Sigmoid colon (tissue), 7 donors: ENCODE results near the gene C1orf167. TPM values are rescaled to one million over a fixed set of nuclear protein-coding genes. Genes with fewer than 3 reads are reported as not detected.

Experiments
- DNase-seq: peaks from one replicate; pipeline ENCODE4 v3.0.0-alpha.2; 2019
- H3K27ac ChIP-seq, 4 donors: fragments of 200-600 bp; sonication (generic); one replicate each; pipeline ENCODE4 v1.5.1; 2016 to 2019; ENCODE audit warnings: mild to moderate bottlenecking in 1 of 4
- H3K27me3 ChIP-seq, 3 donors: fragments of 200-600 bp; sonication (generic); one replicate each; pipeline ENCODE4 v1.5.1; 2019; ENCODE audit warnings: mild to moderate bottlenecking in 1 of 3
- H3K36me3 ChIP-seq, 4 donors: fragments of 200-600 bp; sonication (generic); one replicate each; pipeline ENCODE4 v1.5.1; 2016 to 2019
- H3K4me1 ChIP-seq, 4 donors: fragments of 200-600 bp; sonication (generic); one replicate each; pipeline ENCODE4 v1.5.1; 2017 to 2019
- H3K4me3 ChIP-seq, 4 donors: fragments of 200-600 bp; sonication (generic); one replicate each; pipeline ENCODE4 v1.5.1; 2017 to 2019; ENCODE audit warnings: mild to moderate bottlenecking in 2 of 4, moderate library complexity in 1 of 4
- H3K9me3 ChIP-seq, 4 donors: fragments of 200-600 bp in 3 of 4; sonication (generic) in 3 of 4; one replicate each; pipeline versions ENCODE4 v1.5.1 to v1.6.1; 2013 to 2019
- CTCF ChIP-seq, 4 experiments: fragments of 450-650 bp in 3 of 4; fragments of 200-600 bp in 1 of 4; IDR thresholded peaks; one replicate each; pipeline ENCODE4 v1.5.1; 2016 to 2019; ENCODE audit warnings: antibody characterized with exemption in 4 of 4, mild to moderate bottlenecking in 3 of 4, moderate library complexity in 2 of 4
- EP300 ChIP-seq, 4 donors: sonication (generic); formaldehyde crosslinking; IDR thresholded peaks; one replicate each; pipeline ENCODE4 v1.6.1; 2017; ENCODE audit warnings: antibody characterized with exemption in 4 of 4
- POLR2A ChIP-seq, 2 donors: fragments of 450-650 bp; IDR thresholded peaks; one replicate each; pipeline ENCODE4 v1.6.1; 2016; ENCODE audit warnings: antibody characterized with exemption in 2 of 2, mild to moderate bottlenecking in 2 of 2, moderate library complexity in 2 of 2
- POLR2AphosphoS5 ChIP-seq, 4 donors: sonication (generic); formaldehyde crosslinking; IDR thresholded peaks; one replicate each; pipeline ENCODE4 v1.6.1; 2017; ENCODE audit warnings: antibody characterized with exemption in 4 of 4
- WGBS, 2 donors: extraction: QIAGEN DNeasy Blood & Tissue Kit; methylation state at CpG; one replicate each; pipeline ENCODE4 v1.1.7; 2013; 5-methylcytosine and 5-hydroxymethylcytosine counted together
- intact Hi-C: fragments of 100-400 bp; cut with DNase I; formaldehyde crosslinking; loops from one replicate; pipeline ENCODE4 v1.15.1; 2023
- polyA plus RNA-seq, 3 donors: library from polyadenylated mRNA; stranded (reverse); fragments of 200-250 nt; gene quantifications; one replicate each; pipeline ENCODE4 v1.2.3, GENCODE V29; 2013
- total RNA-seq, 4 donors: library from RNA; depleted of rRNA; stranded (reverse); fragments of >200 nt; gene quantifications; one replicate each; pipeline ENCODE4 v1.1.0, GENCODE V29; 2016
- donor health status: healthy with polysubstance abuse.
- donor health status: Bipolar disorder and iron deficiency.
- donor health status: healthy.

C1orf167 gene
- total and polyA plus RNA-seq, 7 donors = 0.66 to 2.4 (median 1.7) TPM; not detected in 1

DNA sequence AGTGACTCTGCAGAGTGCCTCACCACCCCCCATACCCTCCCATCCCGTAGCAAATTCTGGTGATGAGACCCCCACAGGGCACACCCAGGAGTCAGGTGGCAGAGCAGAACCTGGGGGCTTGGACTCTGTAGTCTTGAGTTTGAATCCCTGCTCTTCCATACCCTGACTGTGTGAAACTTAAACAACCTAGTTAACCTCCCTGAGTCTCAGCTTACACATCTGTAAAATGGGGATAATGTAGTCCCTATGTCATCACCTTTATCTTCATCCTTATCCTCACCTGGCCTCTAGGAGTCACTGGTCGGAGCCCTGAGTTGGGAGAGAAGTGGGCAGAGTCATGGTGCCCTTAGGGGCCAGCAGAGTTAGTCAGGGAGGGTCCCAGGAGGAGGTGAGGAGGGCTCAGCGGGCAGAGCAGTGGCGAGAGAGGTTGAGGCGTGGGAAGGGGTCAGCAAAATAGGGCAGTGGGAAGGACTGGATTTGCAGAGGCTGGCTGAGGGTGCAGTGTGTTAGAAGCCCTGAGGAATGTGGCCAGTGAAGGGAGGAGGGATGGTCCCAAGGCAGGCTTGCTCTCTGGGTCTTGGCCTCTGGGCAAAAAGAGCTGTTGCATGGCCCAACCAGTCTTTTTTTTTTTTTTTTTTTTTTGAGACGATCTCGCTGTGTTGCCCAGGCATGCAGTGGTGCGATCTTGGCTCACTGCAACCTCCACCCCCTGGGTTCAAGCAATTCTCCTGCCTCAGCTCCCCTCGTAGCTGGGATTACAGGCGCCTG lies 18.6 kb downstream of the C1orf167 start:
- no peak for DNase-seq
- H3K27ac ChIP-seq = no peak overlapping the region
- H3K9me3 ChIP-seq = no peaks in the 10 kb centered on the region
- WGBS, 2 donors = 79 to 85% methylated on average over 10 of the region's 10 CpGs
- no peak overlapping the region for H3K4me3 ChIP-seq
- no peaks in the 10 kb centered on the region for H3K36me3 ChIP-seq
- H3K27me3 ChIP-seq = no peaks in the 10 kb centered on the region
- no peak for TF ChIP-seq POLR2A (IDR thresholded peaks at IDR 0.05)
- TF ChIP-seq EP300 (IDR thresholded peaks at IDR 0.05) = no peak
- no peak for TF ChIP-seq CTCF (IDR thresholded peaks at IDR 0.05)
- TF ChIP-seq POLR2AphosphoS5 (IDR thresholded peaks at IDR 0.05) = no peak
- intact Hi-C loops = no loop called here
- peaks cover 0 to 14% (median 11%) of the 10 kb centered on the region in 4 donors for H3K4me1 ChIP-seq

DNA sequence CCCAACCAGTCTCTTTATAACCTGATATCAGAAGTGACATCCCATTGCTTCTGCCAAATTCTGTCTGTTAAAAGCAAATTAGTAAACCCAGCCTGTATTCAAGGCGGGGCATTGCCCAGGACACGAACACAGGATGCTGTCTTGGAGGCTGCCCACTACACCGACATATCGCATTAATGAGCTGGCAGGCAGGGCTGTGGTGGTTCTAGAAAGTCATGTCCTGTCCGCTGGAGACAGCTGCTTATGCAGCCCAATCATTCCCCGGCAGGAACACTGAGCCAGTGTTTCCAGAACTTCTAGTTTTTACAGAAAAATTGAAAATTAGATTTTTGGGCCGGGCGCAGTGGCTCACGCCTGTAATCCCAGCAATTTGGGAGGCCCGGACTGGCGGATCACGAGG lies 19.3 kb downstream of the C1orf167 start:
- Histone ChIP-seq H3K27ac (no peak overlapping the region), H3K4me3 (no peak overlapping the region), H3K27me3 (no peaks in the 10 kb centered on the region), H3K36me3 (no peaks in the 10 kb centered on the region), H3K9me3 (no peaks in the 10 kb centered on the region), H3K4me1 (peaks cover 0 to 21% (median 12%) of the 10 kb centered on the region in 4 donors)
- TF ChIP-seq CTCF (IDR thresholded peaks at IDR 0.05) (no peak), POLR2AphosphoS5 (IDR thresholded peaks at IDR 0.05) (no peak), EP300 (IDR thresholded peaks at IDR 0.05) (no peak), POLR2A (IDR thresholded peaks at IDR 0.05) (no peak)
- 85 to 90% methylated on average over 12 of the region's 12 CpGs for WGBS, 2 donors
- intact Hi-C loops = no loop called here
- DNase-seq = no peak

GRCh38 chr1:11782127-11782708 lies 20.2 kb downstream of the C1orf167 start:
- Histone ChIP-seq H3K4me1 (peaks cover 0 to 28% (median 19%) of the 10 kb centered on the region in 4 donors), H3K27ac (no peak overlapping the region), H3K36me3 (no peaks in the 10 kb centered on the region), H3K4me3 (no peak overlapping the region), H3K27me3 (no peaks in the 10 kb centered on the region), H3K9me3 (no peaks in the 10 kb centered on the region)
- intact Hi-C loops = no loop called here
- DNase-seq = no peak
- 80 to 88% methylated on average over 6 of the region's 6 CpGs for WGBS, 2 donors
- TF ChIP-seq EP300 (IDR thresholded peaks at IDR 0.05) (no peak), POLR2AphosphoS5 (IDR thresholded peaks at IDR 0.05) (no peak), POLR2A (IDR thresholded peaks at IDR 0.05) (no peak)

GRCh38 chr1:11783556-11783955 lies 21.6 kb downstream of the C1orf167 start:
- DNase-seq = no peak
- TF ChIP-seq POLR2AphosphoS5 (IDR thresholded peaks at IDR 0.05) (no peak), EP300 (IDR thresholded peaks at IDR 0.05) (no peak), CTCF (IDR thresholded peaks at IDR 0.05) (no peak), POLR2A (IDR thresholded peaks at IDR 0.05) (no peak)
- H3K4me3 ChIP-seq = no peak overlapping the region
- intact Hi-C loops = no loop called here
- no peaks in the 10 kb centered on the region for H3K36me3 ChIP-seq
- H3K27ac ChIP-seq = no peak overlapping the region
- H3K9me3 ChIP-seq = no peaks in the 10 kb centered on the region
- peaks cover 0 to 41% (median 32%) of the 10 kb centered on the region in 4 donors for H3K4me1 ChIP-seq
- H3K27me3 ChIP-seq = no peaks in the 10 kb centered on the region
- WGBS, 2 donors = 86 to 87% methylated on average over 6 of the region's 6 CpGs

- intact Hi-C loops = no loop called here
- 72 to 78% methylated on average over 21 of the region's 21 CpGs for WGBS, 2 donors
Measured at GRCh38 chr1:11784256-11784992, 22.4 kb downstream of the C1orf167 start.

More at GRCh38 chr1:11784256-11784992, 22.4 kb downstream of the C1orf167 start:
- Histone ChIP-seq H3K27me3 (no peaks in the 10 kb centered on the region), H3K4me3 (peak overlapping the region in 3 of 4 donors; percentile 24 to 40 (median 24)), H3K27ac (peak overlapping the region in 3 of 4 donors; percentile 15 to 54 (median 45)), H3K4me1 (peaks cover 0 to 50% (median 41%) of the 10 kb centered on the region in 4 donors), H3K9me3 (no peaks in the 10 kb centered on the region), H3K36me3 (peaks cover 0 to 2% (median 0%) of the 10 kb centered on the region in 4 donors)
- peak; percentile 67 for DNase-seq
- TF ChIP-seq CTCF (IDR thresholded peaks at IDR 0.05) (no peak), EP300 (IDR thresholded peaks at IDR 0.05) (no peak), POLR2AphosphoS5 (IDR thresholded peaks at IDR 0.05) (no peak), POLR2A (IDR thresholded peaks at IDR 0.05) (no peak)
